Fibroblast of the aortic adventitia (primary cell): ENCODE data around the gene PCYOX1L. TPM values are rescaled to one million over a fixed set of nuclear protein-coding genes. Genes with fewer than 3 reads are reported as not detected.

ENCODE experiments used
- DNase-seq: peaks from one replicate; pipeline ENCODE4 v3.0.0-alpha.2; 2010; ENCODE audit warnings: low read depth
- H3K4me3 ChIP-seq: 2 replicates; pipeline ENCODE4 v1.5.1; 2011; ENCODE audit warnings: low read depth, mild to moderate bottlenecking, control low read depth, low read length, moderate library complexity
- CTCF ChIP-seq: IDR thresholded peaks from 2 replicates; pipeline ENCODE4 v1.5.1; 2011; ENCODE audit warnings: mild to moderate bottlenecking, low read length, control low read depth, inconsistent platforms; ENCODE audit not compliant: insufficient read depth
- total RNA-seq: library from RNA; depleted of rRNA; stranded (reverse); fragments of >200 nt; gene quantifications from 2 replicates; pipeline ENCODE4 v1.2.3, GENCODE V29; 2012; ENCODE audit warnings: low replicate concordance

PCYOX1L gene
- total RNA-seq, 1 donor = 6.4 TPM

- no peak overlapping the region for H3K4me3 ChIP-seq
- DNase-seq = no peak
- no peak for TF ChIP-seq CTCF
Observed at GRCh38 chr5:149364719-149365118, 6.9 kb downstream of the PCYOX1L start.

- DNase-seq = no peak
- no peak for TF ChIP-seq CTCF
- no peak overlapping the region for H3K4me3 ChIP-seq
Observed at GRCh38 chr5:149365418-149365817, 7.6 kb downstream of the PCYOX1L start.

GRCh38 chr5:149366169-149366729 is 8.4 kb downstream of the PCYOX1L start:
- H3K4me3 ChIP-seq = no peak overlapping the region
- TF ChIP-seq CTCF = no peak
- DNase-seq = no peak

- peak; percentile 71 for DNase-seq
Observed at GRCh38 chr5:149367249-149367971, 9.6 kb downstream of the PCYOX1L start.

GRCh38 chr5:149367972-149368645 is 10.3 kb downstream of the PCYOX1L start:
- DNase-seq = no peak
- no peak for TF ChIP-seq CTCF
- no peak overlapping the region for H3K4me3 ChIP-seq

More at GRCh38 chr5:149367249-149367971, 9.6 kb downstream of the PCYOX1L start:
- H3K4me3 ChIP-seq = no peak overlapping the region
- peak; percentile 88 for TF ChIP-seq CTCF

- no peak for DNase-seq
- no peak for TF ChIP-seq CTCF
- no peak overlapping the region for H3K4me3 ChIP-seq
Observed at GRCh38 chr5:149370878-149371277, 13.0 kb downstream of the PCYOX1L start.
